ENCODE measurements around the gene SPATA1.
"Not testable (repeated sequence)": the region's sequence is repeated elsewhere in the genome, so short reads cannot be mapped to it uniquely, and the experiment has no call there.

SPATA1 gene

DNA sequence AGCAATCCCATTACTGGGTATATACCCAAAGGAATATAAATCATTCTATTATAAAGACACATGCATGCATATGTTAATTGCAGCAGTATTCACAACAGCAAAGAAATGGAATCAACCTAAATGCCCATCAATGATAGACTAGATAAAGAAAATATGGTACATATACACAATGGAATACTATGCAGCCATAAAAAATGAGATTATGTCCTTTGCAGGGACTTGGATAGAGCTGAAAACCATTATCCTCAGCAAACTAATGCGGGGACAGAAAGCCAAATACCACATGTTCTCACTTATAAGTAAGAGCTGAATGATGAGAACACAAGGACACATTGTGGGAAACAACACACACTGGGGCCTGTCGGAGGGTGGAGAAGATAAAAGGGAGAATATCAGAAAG, 88.8 kb downstream of the SPATA1 start:
- not testable (repeated sequence) for DNase-seq (ENCODE audit: low spot score)

- no peak for DNase-seq (ENCODE audit: low spot score)
Observed at GRCh38 chr1:84597011-84597410, 90.8 kb downstream of the SPATA1 start.

GRCh38 chr1:84598418-84598817, 92.2 kb downstream of the SPATA1 start:
- no peak for DNase-seq (ENCODE audit: low spot score)

DNA sequence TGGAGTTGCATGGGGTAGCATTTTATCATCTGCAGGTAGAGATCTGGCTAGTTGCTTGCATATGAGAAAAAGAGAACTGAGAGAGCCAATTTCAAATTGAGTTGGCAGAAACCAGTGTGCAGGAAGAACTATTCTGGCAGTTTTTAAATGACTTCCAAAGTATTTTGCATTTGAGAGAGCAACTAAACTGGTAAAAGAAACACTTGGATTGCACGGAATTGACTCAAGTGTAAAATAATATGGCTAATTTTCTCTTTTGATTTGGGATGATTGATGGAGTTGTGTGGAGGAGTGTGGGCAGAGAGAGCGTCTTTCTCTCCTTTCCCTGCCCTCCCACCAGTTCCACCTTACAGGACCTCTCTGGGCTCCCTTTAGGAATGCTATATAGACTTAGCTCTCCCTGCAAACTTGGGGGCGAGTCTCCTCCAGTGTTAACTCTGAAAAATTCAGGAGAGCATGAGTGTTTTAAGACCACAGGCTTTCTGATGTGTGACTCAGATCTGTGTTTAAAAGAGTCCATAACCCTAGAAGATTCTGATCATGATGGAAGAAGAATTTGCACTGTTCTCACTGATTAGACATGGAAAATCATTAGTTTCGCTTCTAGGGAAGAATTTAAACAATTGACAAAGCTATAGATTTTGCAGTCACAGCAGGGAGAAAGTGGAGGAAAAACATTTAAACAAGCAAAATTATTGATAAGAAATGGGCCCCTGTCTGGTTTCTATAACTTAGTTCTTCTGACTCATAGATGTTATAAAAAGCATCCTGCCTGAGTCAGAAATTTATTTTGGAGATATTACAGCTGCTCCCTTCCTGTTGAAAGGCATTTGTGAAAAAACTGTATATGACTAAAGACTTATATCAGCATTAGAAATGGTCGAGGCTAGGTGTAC, 92.9 kb downstream of the SPATA1 start:
- peak; percentile 3 for DNase-seq (ENCODE audit: low spot score)

DNA sequence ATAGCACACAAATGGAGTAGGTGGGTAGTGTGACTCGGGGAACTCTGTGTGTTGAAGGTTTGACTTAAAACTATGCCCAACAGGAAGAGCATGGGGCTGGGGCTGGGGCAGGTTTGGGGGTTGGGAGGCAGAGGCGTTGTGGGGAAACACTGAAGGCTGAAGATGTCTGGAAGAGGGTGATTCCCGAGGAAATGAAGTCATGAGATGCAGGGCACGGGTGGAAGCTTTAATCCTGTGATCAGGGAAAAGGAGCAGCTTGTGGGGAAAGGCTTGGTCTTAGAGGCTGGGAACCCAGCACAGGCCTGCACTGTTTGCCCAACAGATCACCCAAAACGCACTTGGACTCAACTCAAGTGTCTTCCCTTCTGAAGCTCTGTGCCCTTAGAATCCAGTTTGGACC, 94.6 kb downstream of the SPATA1 start:
- DNase-seq (ENCODE audit: low spot score), result no peak

DNA sequence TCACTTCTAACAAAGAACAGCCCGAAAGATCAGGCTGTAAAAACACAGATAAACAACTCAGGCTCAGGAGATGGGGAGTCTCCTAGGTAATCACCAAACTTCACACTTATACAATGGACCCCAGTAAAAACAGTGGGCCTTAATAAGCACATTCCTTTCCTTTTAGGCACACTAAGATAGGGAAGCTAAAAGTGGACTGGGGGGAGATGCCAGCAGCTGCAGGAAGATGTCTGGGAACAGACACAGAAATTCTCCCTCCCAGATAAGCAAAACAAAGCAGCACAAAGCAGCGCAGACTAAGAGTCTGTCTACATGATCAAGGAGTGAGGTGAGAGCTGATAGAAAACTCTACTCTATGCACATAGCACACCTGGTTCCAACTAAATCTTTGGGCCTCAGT, 97.0 kb downstream of the SPATA1 start:
- DNase-seq (ENCODE audit: low spot score), result no peak

DNA sequence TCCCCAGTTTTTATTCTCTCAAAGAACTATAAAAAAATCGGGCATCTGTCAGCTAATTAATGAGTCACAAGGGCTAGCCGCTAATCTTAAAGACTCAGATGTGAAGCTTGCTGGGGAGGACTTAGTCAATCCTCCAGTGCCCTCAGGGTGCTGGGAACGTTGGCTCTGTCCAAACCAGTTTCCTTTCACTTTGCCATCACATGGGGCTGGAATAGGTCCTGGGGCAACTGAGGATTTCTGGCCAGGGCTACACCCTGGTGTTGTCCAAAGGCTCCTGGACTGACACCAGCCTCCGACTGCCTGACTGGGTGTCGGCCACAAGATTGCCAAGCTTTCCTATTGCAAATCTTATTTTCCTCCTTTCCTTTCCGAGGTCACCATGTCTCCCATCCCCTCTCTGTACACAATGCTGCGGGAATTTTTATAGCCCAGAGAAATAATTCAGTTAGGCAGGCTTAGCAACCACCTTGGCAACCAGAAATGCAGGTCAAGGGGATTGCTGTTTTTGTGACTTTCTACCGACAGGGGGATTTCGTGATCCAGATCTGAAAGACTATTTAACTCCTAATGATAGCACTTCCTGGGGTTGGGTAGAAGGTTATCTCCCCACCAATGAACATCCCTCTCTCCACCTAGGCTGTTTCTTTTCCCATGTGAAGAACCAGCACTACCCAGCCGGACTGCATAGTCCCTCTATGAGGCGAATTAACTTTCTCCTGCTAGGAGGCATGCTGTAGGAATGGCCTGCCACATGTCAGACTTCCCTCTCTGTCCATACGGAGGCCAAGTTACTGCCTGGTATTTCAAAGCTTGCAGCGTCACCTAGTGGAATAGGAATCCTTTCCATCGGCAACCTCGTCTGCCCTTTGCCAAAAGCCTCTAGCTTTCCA, 98.0 kb downstream of the SPATA1 start:
- no peak for DNase-seq (ENCODE audit: low spot score)

DNA sequence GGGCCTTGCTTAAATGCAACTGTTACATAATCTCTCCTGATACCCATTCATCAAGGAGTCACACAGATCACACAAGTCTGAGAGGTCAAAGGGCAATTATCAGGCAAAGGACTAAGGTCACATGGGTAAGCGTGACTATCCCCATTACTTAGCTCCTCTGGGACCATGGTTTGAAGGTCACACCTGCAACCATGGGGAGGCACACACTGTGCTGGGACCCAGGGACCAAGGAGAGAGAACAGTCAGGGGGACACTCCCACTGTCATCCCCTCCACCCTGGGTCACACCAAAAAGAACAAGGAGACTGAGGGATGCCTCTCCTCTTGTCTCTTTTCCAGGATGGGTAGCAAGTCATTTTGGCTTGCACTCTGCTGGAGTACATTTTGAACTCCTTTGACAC, 99.0 kb downstream of the SPATA1 start:
- no peak for DNase-seq (ENCODE audit: low spot score)

DNA sequence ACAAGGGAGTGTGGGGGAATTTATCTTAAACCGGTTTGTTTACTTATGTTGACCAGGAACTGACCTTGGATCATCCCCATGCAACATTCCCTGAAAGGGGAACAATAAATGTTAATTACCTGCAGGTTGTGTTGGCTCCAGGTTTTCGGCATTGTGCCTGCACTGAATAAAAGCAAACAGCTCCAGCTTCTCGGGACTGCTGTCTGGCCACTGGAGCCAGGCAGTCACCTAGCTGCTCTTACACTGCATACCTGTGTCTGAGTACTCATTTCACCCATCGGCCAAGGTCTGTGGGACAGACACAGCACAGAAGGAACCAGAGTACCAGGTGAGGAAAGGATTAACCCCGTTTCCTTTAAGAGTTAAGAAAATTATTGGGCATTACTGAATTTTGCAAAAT, 100.8 kb downstream of the SPATA1 start:
- no peak for DNase-seq (ENCODE audit: low spot score)

DNA sequence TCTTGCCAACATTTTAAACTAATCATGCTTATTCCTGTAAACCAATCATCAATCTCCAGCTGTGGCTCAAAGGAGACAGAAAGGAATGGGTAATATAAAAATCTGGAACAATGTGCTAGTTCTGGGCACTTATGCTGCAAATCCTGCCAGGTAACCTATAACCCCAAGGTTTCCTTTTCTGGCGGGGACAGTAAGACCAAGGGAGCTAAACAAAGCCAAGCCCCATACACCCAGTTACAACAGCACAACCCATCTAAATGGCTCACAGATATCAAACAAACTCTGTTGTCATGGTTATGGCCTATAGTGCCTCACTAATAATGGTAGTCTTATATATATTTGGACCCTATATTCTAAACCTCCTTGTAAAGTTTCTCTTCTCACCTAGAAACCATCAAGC, 104.9 kb downstream of the SPATA1 start:
- DNase-seq (ENCODE audit: low spot score), result no peak

DNA sequence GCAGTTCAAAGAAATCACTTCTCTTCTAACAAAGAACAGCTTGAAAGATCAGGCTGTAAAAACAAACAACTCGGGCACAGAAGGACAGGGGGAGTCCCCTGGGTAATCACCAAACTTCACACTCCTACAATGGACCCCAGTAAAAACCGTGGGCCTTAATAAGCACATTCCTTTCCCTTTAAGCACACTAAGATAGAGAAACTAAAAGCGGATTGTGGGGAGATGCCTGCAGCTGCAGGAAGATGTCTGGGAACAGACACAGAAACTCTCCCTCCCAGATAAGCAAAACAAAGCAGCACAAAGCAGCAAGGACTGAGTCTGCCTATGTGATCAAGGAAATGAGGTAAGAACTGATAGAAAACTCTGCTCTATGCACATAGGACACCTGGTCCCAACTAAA, 105.6 kb downstream of the SPATA1 start:
- no peak for DNase-seq (ENCODE audit: low spot score)

DNA sequence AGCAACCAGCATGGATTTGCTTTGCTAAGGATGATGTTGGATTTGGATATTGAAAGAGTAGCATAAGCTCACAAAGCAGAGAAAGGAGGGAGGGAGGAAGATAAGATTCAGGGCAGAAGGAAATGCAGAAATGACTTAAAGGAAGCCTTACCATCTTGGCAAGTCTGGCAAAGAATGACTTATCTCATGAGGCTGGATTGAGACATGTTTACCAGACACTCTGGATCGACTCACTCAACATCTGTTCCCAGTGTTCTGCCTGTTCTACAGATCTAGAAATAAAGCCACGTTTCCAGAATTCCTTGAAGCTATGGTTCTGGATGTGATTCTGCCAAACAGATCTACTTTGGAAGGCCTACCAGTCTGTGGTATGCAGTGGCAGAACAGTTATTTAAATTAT, 106.8 kb downstream of the SPATA1 start:
- DNase-seq (ENCODE audit: low spot score), result no peak

GRCh38 chr1:84613887-84614286, 107.7 kb downstream of the SPATA1 start:
- DNase-seq (ENCODE audit: low spot score), result no peak

GRCh38 chr1:84615790-84616189, 109.6 kb downstream of the SPATA1 start:
- no peak for DNase-seq (ENCODE audit: low spot score)

All from cerebellar cortex (tissue), 1 donor.